ENCODE measurements around the gene SEC14L6. TPM values are rescaled to one million over a fixed set of nuclear protein-coding genes. Genes with fewer than 3 reads are reported as not detected.

The SEC14L6 gene
- total and polyA plus RNA-seq, 9 of the 15 experiments (the other 6 are each of a cell fraction or from before 2014, with no cell fraction given) = 0.29 to 6.1 (median 1.9) TPM

DNA sequence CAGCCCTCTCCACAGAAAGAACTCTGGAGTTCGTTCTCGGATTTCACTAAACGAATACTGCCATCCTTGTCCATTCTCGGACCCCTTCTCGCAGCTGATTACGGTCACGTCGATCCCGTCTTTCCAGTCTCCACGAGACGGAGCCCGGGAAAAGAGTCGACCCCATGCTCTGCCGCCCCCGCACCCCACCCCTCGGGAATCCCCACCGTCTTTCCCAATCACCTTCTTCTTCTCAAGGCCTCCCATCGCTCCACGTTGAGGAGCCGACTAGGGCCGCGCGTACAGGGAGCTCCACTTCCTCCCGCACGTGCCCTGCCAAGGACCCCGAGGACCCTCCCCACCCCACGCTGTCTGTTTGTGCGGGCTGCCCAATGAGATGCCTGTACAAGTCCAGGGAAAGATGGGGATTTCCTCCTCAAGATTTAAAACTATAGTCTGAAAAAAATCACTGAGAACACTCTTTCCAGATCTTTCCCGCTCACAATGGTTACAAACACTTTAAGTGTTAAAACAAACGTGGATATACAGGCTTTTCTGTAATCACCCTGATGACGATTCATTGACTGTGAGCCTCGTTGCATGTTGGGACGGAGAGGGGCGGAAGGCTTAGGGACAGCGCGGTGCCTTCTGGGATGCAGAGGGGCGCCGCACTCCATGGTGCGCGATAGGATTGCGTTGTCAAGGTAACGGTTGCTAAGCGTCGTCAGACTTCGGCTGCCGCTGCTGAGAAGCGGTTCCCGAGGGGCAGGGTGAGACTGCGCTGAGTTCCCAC lies 45.2 kb upstream of the SEC14L6 start, which contains the start of gene PES1 (continued):
- no peak for TF ChIP-seq MED1 (CRISPR knock-in tag; IDR thresholded peaks at IDR 0.05; ENCODE audit: borderline replicate concordance)
- no peak for TF ChIP-seq ZNF224 (CRISPR knock-in tag; IDR thresholded peaks at IDR 0.05)
- no peak for TF ChIP-seq ZEB2 (IDR thresholded peaks at IDR 0.05)
- no peak for TF ChIP-seq ZNF717 (CRISPR knock-in tag; IDR thresholded peaks at IDR 0.05)
- TF ChIP-seq TAF15 (IDR thresholded peaks at IDR 0.05; ENCODE audit: low read depth, low read length) = no peak
- no peak for TF ChIP-seq ZNF778 (CRISPR knock-in tag; IDR thresholded peaks at IDR 0.05)
- TF ChIP-seq CREB1 (IDR thresholded peaks at IDR 0.05) = peak; percentile 94
- TF ChIP-seq CREB1 (CRISPR knock-in tag; IDR thresholded peaks at IDR 0.05) = peak; percentile 94
- no peak for TF ChIP-seq NFE2L1 (tag; IDR thresholded peaks at IDR 0.05; ENCODE audit: borderline replicate concordance, low read depth)
- TF ChIP-seq PHF8 (IDR thresholded peaks at IDR 0.05; ENCODE audit: borderline replicate concordance, low read length) = peak; percentile 54; the same call in 1 of the 2 replicates
- TF ChIP-seq SNRNP70 (optimal IDR thresholded peaks at IDR 0.05; ENCODE audit: low read depth, low read length) = no peak
- TF ChIP-seq, protein P1, sequence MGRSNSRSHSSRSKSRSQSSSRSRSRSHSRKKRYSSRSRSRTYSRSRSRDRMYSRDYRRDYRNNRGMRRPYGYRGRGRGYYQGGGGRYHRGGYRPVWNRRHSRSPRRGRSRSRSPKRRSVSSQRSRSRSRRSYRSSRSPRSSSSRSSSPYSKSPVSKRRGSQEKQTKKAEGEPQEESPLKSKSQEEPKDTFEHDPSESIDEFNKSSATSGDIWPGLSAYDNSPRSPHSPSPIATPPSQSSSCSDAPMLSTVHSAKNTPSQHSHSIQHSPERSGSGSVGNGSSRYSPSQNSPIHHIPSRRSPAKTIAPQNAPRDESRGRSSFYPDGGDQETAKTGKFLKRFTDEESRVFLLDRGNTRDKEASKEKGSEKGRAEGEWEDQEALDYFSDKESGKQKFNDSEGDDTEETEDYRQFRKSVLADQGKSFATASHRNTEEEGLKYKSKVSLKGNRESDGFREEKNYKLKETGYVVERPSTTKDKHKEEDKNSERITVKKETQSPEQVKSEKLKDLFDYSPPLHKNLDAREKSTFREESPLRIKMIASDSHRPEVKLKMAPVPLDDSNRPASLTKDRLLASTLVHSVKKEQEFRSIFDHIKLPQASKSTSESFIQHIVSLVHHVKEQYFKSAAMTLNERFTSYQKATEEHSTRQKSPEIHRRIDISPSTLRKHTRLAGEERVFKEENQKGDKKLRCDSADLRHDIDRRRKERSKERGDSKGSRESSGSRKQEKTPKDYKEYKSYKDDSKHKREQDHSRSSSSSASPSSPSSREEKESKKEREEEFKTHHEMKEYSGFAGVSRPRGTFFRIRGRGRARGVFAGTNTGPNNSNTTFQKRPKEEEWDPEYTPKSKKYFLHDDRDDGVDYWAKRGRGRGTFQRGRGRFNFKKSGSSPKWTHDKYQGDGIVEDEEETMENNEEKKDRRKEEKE (IDR thresholded peaks at IDR 0.05; ENCODE audit: borderline replicate concordance in 1 of 2, control insufficient read depth in 1 of 2, low read depth in 2 of 2, low read length in 1 of 2) = 0 out of 4 replicates have a peak, but pooled peaks of 1 of the 2 experiments have one; percentile 30
- no peak for TF ChIP-seq ZBTB2 (IDR thresholded peaks at IDR 0.05)
- TF ChIP-seq, protein P2, sequence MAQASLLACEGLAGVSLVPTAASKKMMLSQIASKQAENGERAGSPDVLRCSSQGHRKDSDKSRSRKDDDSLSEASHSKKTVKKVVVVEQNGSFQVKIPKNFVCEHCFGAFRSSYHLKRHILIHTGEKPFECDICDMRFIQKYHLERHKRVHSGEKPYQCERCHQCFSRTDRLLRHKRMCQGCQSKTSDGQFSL (CRISPR knock-in tag; IDR thresholded peaks at IDR 0.05) = no peak
- TF ChIP-seq, protein P2 (tag; IDR thresholded peaks at IDR 0.05) = no peak
- no peak for TF ChIP-seq CC2D1A (IDR thresholded peaks at IDR 0.05)
- no peak for TF ChIP-seq ZBTB9 (CRISPR knock-in tag; IDR thresholded peaks at IDR 0.05)
- peak; percentile 100 for TF ChIP-seq RFX1 (IDR thresholded peaks at IDR 0.05)
- peak; percentile 78 for TF ChIP-seq GABPA (tag; conservative IDR thresholded peaks at IDR 0.05; ENCODE audit: low read depth)
- TF ChIP-seq, protein P3, sequence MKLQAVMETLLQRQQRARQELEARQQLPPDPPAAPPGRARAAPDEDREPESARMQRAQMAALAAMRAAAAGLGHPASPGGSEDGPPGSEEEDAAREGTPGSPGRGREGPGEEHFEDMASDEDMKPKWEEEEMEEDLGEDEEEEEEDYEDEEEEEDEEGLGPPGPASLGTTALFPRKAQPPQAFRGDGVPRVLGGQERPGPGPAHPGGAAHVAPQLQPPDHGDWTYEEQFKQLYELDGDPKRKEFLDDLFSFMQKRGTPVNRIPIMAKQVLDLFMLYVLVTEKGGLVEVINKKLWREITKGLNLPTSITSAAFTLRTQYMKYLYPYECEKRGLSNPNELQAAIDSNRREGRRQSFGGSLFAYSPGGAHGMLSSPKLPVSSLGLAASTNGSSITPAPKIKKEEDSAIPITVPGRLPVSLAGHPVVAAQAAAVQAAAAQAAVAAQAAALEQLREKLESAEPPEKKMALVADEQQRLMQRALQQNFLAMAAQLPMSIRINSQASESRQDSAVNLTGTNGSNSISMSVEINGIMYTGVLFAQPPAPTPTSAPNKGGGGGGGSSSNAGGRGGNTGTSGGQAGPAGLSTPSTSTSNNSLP (IDR thresholded peaks at IDR 0.05; ENCODE audit: borderline replicate concordance, low read depth, low read length) = no peak
